Measurements from ENCODE around the gene GNAL.

GRCh38 chr18:11909061-11909455 is 220.0 kb downstream of the GNAL start:
- TF ChIP-seq POLR2A (IDR thresholded peaks at IDR 0.05) (no peak), CTCF (IDR thresholded peaks at IDR 0.05) (no peak)

All from body of pancreas (tissue), 4 donors.